Upper lobe of left lung (tissue), 4 donors: Measurements from ENCODE around the gene SP8.

Source experiments
- EP300 ChIP-seq, 4 donors: sonication (generic); formaldehyde crosslinking; IDR thresholded peaks; one replicate each; pipeline ENCODE4 v1.5.1; 2017; ENCODE audit warnings: antibody characterized with exemption in 4 of 4, control low read depth in 2 of 4
- POLR2A ChIP-seq, 4 donors: fragments of 450-650 bp; IDR thresholded peaks; one replicate each; pipeline ENCODE4 v1.5.1; 2016 to 2017; ENCODE audit warnings: antibody characterized with exemption in 4 of 4, mild to moderate bottlenecking in 2 of 4
- POLR2AphosphoS5 ChIP-seq, 2 donors: sonication (generic); formaldehyde crosslinking; IDR thresholded peaks; one replicate each; pipeline ENCODE4 v1.5.1; 2017; ENCODE audit warnings: antibody characterized with exemption in 2 of 2
- TF ChIP-seq, protein P1 (sequence below), 6 experiments: fragments of 450-650 bp in 4 of 6; fragments of 200-600 bp in 2 of 6; sonication (generic) in 2 of 6; IDR thresholded peaks; one replicate each; pipeline ENCODE4 v1.5.1; 2016 to 2019; ENCODE audit warnings: antibody characterized with exemption in 6 of 6

GRCh38 chr7:20791538-20792434, 5.1 kb upstream of the SP8 start:
- TF ChIP-seq POLR2AphosphoS5 (IDR thresholded peaks at IDR 0.05) (no peak), EP300 (IDR thresholded peaks at IDR 0.05) (no peak), POLR2A (IDR thresholded peaks at IDR 0.05) (no peak)
- TF ChIP-seq, protein P1, sequence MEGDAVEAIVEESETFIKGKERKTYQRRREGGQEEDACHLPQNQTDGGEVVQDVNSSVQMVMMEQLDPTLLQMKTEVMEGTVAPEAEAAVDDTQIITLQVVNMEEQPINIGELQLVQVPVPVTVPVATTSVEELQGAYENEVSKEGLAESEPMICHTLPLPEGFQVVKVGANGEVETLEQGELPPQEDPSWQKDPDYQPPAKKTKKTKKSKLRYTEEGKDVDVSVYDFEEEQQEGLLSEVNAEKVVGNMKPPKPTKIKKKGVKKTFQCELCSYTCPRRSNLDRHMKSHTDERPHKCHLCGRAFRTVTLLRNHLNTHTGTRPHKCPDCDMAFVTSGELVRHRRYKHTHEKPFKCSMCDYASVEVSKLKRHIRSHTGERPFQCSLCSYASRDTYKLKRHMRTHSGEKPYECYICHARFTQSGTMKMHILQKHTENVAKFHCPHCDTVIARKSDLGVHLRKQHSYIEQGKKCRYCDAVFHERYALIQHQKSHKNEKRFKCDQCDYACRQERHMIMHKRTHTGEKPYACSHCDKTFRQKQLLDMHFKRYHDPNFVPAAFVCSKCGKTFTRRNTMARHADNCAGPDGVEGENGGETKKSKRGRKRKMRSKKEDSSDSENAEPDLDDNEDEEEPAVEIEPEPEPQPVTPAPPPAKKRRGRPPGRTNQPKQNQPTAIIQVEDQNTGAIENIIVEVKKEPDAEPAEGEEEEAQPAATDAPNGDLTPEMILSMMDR (IDR thresholded peaks at IDR 0.05): no peak
